Amniotic stem cell (primary cell): ENCODE results near the gene GPR52.

Experiments
- DNase-seq: peaks from one replicate; lab custom pipeline; 2025; lab: John Stamatoyannopoulos, UW

The GPR52 gene

DNA sequence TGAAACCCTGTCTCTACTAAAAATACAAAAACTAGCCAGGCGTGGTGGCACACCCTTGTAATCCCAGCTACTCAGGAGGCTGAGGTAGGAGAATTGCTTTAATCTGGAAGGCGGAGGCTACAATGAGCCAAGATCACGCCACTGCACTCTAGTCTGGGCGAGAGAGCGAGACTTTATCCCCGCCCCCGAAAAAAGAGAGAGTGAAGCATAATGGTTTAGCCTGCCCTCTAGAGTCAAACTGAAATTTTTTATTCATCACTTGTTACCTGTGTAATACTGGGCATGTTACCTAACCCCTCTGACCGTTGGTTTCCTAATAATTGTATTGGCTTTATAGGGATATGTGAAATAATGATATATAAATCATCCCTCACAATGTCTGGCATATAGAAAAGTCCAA is 18.8 kb downstream of the GPR52 start:
- DNase-seq, result no peak

- no peak for DNase-seq
Observed at GRCh38 chr1:174469052-174469451, 21.3 kb downstream of the GPR52 start.

GRCh38 chr1:174469687-174470086 is 21.9 kb downstream of the GPR52 start:
- no peak for DNase-seq

- no peak for DNase-seq
Observed at GRCh38 chr1:174479281-174479680, 31.5 kb downstream of the GPR52 start.

GRCh38 chr1:174480324-174480723 is 32.6 kb downstream of the GPR52 start:
- DNase-seq, result no peak

DNA sequence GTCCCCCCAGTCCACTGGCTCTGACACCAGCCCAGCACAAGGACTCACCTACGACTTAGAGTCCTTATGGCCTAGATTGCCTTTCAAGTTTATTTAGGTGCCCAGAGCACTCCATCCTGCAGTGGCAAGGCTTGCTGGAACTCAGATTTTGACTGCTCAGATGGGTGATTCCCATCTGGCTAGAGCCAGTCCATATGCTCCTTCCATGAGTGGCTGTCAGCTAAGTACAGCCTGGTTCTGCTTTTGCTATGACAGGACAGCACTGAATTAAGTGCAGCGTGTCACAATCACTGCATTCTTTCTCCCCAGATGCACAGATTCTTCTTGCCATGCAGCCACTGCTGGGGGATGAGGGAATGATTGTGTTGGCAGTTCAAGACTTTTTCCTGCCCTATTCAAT is 43.8 kb downstream of the GPR52 start:
- DNase-seq, result no peak

GRCh38 chr1:174497478-174497877 is 49.7 kb downstream of the GPR52 start:
- DNase-seq, result no peak
